H9 (cell line): ENCODE results near the gene ATP12A. TPM values are rescaled to one million over a fixed set of nuclear protein-coding genes. Genes with fewer than 3 reads are reported as not detected.
A peak's percentile ranks its signal among the peaks of the same experiment; 100 is the strongest.

Experiments used
- DNase-seq: peaks from one replicate; pipeline ENCODE4 v3.0.0-alpha.2; 2017
- H2AFZ ChIP-seq: one replicate; pipeline ENCODE4 v1.6.1; 2013; ENCODE audit warnings: mild to moderate bottlenecking, low read length, control low read depth, moderate library complexity
- H2AK5ac ChIP-seq: 2 replicates; pipeline ENCODE4 v1.6.1; 2013; ENCODE audit warnings: low read length, control low read depth, mixed read lengths; ENCODE audit not compliant: insufficient read length
- H2BK120ac ChIP-seq: one replicate; pipeline ENCODE4 v1.6.1; 2013; ENCODE audit warnings: low read depth, mild to moderate bottlenecking, low read length, control low read depth, inconsistent platforms; ENCODE audit not compliant: poor library complexity, severe bottlenecking
- H2BK12ac ChIP-seq: 2 replicates; pipeline ENCODE4 v1.6.1; 2013; ENCODE audit warnings: low read length, control low read depth, mixed read lengths, low read depth; ENCODE audit not compliant: insufficient read length
- H2BK15ac ChIP-seq: 2 replicates; pipeline ENCODE4 v1.6.1; 2013; ENCODE audit warnings: low read depth, low read length, control low read depth
- H2BK20ac ChIP-seq: one replicate; pipeline ENCODE4 v1.6.1; 2013; ENCODE audit warnings: low read depth, mild to moderate bottlenecking, low read length, control low read depth, inconsistent platforms; ENCODE audit not compliant: poor library complexity, severe bottlenecking
- H2BK5ac ChIP-seq: 2 replicates; pipeline ENCODE4 v1.6.1; 2013; ENCODE audit warnings: low read length, control low read depth, mixed read lengths; ENCODE audit not compliant: insufficient read length
- H3K14ac ChIP-seq: 2 replicates; pipeline ENCODE4 v1.6.1; 2013; ENCODE audit warnings: low read length, control low read depth; ENCODE audit not compliant: insufficient read depth
- H3K18ac ChIP-seq: 2 replicates; pipeline ENCODE4 v1.6.1; 2013; ENCODE audit warnings: low read depth, mild to moderate bottlenecking, mixed read lengths, low read length, control low read depth; ENCODE audit not compliant: insufficient read length
- H3K23ac ChIP-seq: 2 replicates; pipeline ENCODE4 v1.6.1; 2013; ENCODE audit warnings: low read length, control low read depth, mixed read lengths, low read depth; ENCODE audit not compliant: insufficient read length
- H3K23me2 ChIP-seq: 2 replicates; pipeline ENCODE4 v1.6.1; 2013; ENCODE audit warnings: low read depth, mild to moderate bottlenecking, mixed read lengths, low read length, control low read depth; ENCODE audit not compliant: insufficient read length, poor library complexity, severe bottlenecking
- H3K27ac ChIP-seq: 2 replicates; pipeline ENCODE4 v1.5.1; 2013; ENCODE audit warnings: low read length, control low read depth, mixed read lengths, low read depth; ENCODE audit not compliant: insufficient read length
- H3K27me3 ChIP-seq: 2 replicates; pipeline ENCODE4 v1.6.1; 2013; ENCODE audit warnings: low read length, control low read depth, inconsistent platforms; ENCODE audit not compliant: insufficient read depth
- H3K4ac ChIP-seq: 2 replicates; pipeline ENCODE4 v1.6.1; 2013; ENCODE audit warnings: low read depth, mild to moderate bottlenecking, control low read depth, inconsistent platforms, low read length, moderate library complexity
- H3K4me1 ChIP-seq: 2 replicates; pipeline ENCODE4 v1.6.1; 2013; ENCODE audit warnings: low read length, control low read depth, inconsistent platforms; ENCODE audit not compliant: insufficient read depth
- H3K4me2 ChIP-seq: 2 replicates; pipeline ENCODE4 v1.6.1; 2013; ENCODE audit warnings: low read length, control low read depth, mixed read lengths; ENCODE audit not compliant: insufficient read length, insufficient read depth
- H3K56ac ChIP-seq: 2 replicates; pipeline ENCODE4 v1.6.1; 2013; ENCODE audit warnings: low read depth, mild to moderate bottlenecking, mixed read lengths, low read length, control low read depth; ENCODE audit not compliant: insufficient read length
- H3K79me1 ChIP-seq: 2 replicates; pipeline ENCODE4 v1.6.1; 2013; ENCODE audit warnings: low read depth, mild to moderate bottlenecking, moderate library complexity, low read length, control low read depth, inconsistent platforms; ENCODE audit not compliant: insufficient read depth, poor library complexity, severe bottlenecking
- H3K79me2 ChIP-seq: 2 replicates; pipeline ENCODE4 v1.6.1; 2013; ENCODE audit warnings: low read length, control low read depth, inconsistent platforms; ENCODE audit not compliant: insufficient read depth
- H3K9ac ChIP-seq: 2 replicates; pipeline ENCODE4 v1.6.1; 2013; ENCODE audit warnings: low read length, control low read depth, mixed read lengths; ENCODE audit not compliant: insufficient read length; ENCODE audit errors: extremely low read depth
- H3K9me3 ChIP-seq: one replicate; pipeline ENCODE4 v1.6.1; 2013; ENCODE audit warnings: low read depth, low read length, inconsistent platforms; ENCODE audit not compliant: control insufficient read depth
- H3T11ph ChIP-seq: one replicate; pipeline ENCODE4 v1.6.1; 2013; ENCODE audit warnings: mild to moderate bottlenecking, low read length, control low read depth, inconsistent platforms
- H4K20me1 ChIP-seq: one replicate; pipeline ENCODE4 v1.6.1; 2013; ENCODE audit not compliant: control insufficient read depth, insufficient read length, insufficient read depth
- H4K5ac ChIP-seq: 2 replicates; pipeline ENCODE4 v1.6.1; 2013; ENCODE audit warnings: low read depth, mild to moderate bottlenecking, mixed read lengths, low read length, control low read depth; ENCODE audit not compliant: insufficient read length
- H4K8ac ChIP-seq: replicated peaks from 2 replicates; pipeline ENCODE4 v1.6.1; 2013; ENCODE audit warnings: low read length, control low read depth, mixed read lengths, low read depth; ENCODE audit not compliant: insufficient read length
- H4K91ac ChIP-seq: 2 replicates; pipeline ENCODE4 v1.6.1; 2013; ENCODE audit warnings: low read depth, mild to moderate bottlenecking, moderate library complexity, mixed read lengths, low read length, control low read depth; ENCODE audit not compliant: insufficient read length
- H3K27ac Mint-ChIP-seq, 3 experiments: 2 replicates in 2 of 3; 3 replicates in 1 of 3; pipeline ENCODE4 v1.8.0; 2020 to 2021; ENCODE audit warnings: mixed read lengths in 3 of 3, mild to moderate bottlenecking in 1 of 3, moderate library complexity in 1 of 3
- H3K27me3 Mint-ChIP-seq: 2 replicates; pipeline ENCODE4 v1.8.0; 2021; ENCODE audit warnings: low read depth, mild to moderate bottlenecking, moderate library complexity, mixed read lengths
- H3K36me3 Mint-ChIP-seq, 3 experiments: 2 replicates in 2 of 3; 3 replicates in 1 of 3; pipeline ENCODE4 v1.8.0; 2020 to 2021; ENCODE audit warnings: low read depth in 3 of 3, mixed read lengths in 3 of 3; ENCODE audit not compliant: insufficient read depth in 1 of 3
- H3K4me1 Mint-ChIP-seq, 2 experiments: 2 replicates each; pipeline ENCODE4 v1.8.0; 2020; ENCODE audit warnings: mixed read lengths in 2 of 2
- H3K4me3 Mint-ChIP-seq, 2 experiments: 2 replicates in 1 of 2; 3 replicates in 1 of 2; pipeline ENCODE4 v1.8.0; 2020 to 2021; ENCODE audit warnings: mild to moderate bottlenecking in 2 of 2, mixed read lengths in 2 of 2, moderate library complexity in 1 of 2
- H3K9me3 Mint-ChIP-seq, 2 experiments: 2 replicates in 1 of 2; 3 replicates in 1 of 2; pipeline ENCODE4 v1.8.0; 2020; ENCODE audit warnings: mild to moderate bottlenecking in 2 of 2, mixed read lengths in 2 of 2, moderate library complexity in 1 of 2
- WGBS: extraction: QIAGEN DNeasy Blood & Tissue Kit; methylation state at CpG from one replicate; pipeline ENCODE4 v1.1.7; 2013; ENCODE audit warnings: missing lambda C conversion rate, low lambda C conversion rate, mixed read lengths; ENCODE audit not compliant: insufficient read length; ENCODE audit errors: extremely low coverage; 5-methylcytosine and 5-hydroxymethylcytosine counted together
- total RNA-seq: library from RNA; stranded (reverse); gene quantifications from 2 replicates; pipeline ENCODE4 v1.2.1, GENCODE V29; 2021
- TF ChIP-seq, protein P1 (sequence below): fragments of 200-600 bp; sonication (generic); conservative IDR thresholded peaks from 3 replicates; pipeline ENCODE4 v1.8.0; 2021; ENCODE audit warnings: antibody characterized with exemption, mild to moderate bottlenecking

Gene ATP12A
- total RNA-seq, 1 experiment from 2014 or later, result 0.94 TPM

DNA sequence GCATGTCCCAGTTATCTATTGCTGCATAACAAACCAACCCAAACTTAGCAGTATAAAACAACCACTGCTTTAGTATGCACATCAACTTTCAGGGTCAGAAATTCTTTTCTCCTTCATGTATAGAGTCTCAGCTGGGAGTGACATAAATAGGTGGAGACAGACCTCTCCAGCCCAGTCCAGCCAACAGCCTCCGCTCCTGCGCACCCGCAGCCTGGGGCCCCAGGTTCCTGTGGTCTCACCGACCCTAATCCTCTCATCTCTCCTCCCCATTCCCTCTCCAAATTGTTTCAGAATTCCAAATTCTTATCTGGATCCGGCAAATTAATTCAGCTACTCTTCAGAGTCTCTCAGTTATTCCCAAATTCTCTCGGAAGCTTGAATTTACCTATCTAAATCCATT lies 522 bp upstream of the ATP12A start:
- Histone ChIP-seq H3K4ac (no peak overlapping the region), H3K56ac (no peak overlapping the region), H3K4me2 (peak overlapping the region; percentile 57), H3K79me1 (no peaks in the 10 kb centered on the region), H3T11ph (no peak overlapping the region), H3K14ac (no peak overlapping the region), H3K23ac (no peak overlapping the region), H3K9ac (no peak overlapping the region), H4K8ac (no peak overlapping the region), H4K91ac (no peak overlapping the region), H3K9me3 (no peaks in the 10 kb centered on the region), H2AK5ac (no peak overlapping the region), H3K23me2 (peaks cover 12% of the 10 kb centered on the region), H2BK15ac (no peak overlapping the region), H3K18ac (no peak overlapping the region), H2AFZ (no peak overlapping the region), H2BK120ac (no peak overlapping the region), H4K20me1 (no peaks in the 10 kb centered on the region), H2BK5ac (no peak overlapping the region), H3K27ac (no peak overlapping the region), H3K27me3 (no peaks in the 10 kb centered on the region; the same call in 1 of the 2 replicates), H4K5ac (no peak overlapping the region), H2BK20ac (no peak overlapping the region), H3K4me1 (peaks cover 2% of the 10 kb centered on the region; the same call in 1 of the 2 replicates), H3K79me2 (no peaks in the 10 kb centered on the region), H2BK12ac (no peak overlapping the region)
- Mint-ChIP-seq H3K4me3 (peak overlapping the region; percentile 56 to 75), H3K36me3 (no peaks in the 10 kb centered on the region; a peak in 2 of 7 replicates), H3K27ac (no peak overlapping the region), H3K9me3 (no peaks in the 10 kb centered on the region), H3K27me3 (peaks cover 42% of the 10 kb centered on the region), H3K4me1 (peaks cover 24 to 28% of the 10 kb centered on the region in 2 experiments)
- no CpG with 5 or more reads among the region's 6 CpGs for WGBS
- TF ChIP-seq, protein P1, sequence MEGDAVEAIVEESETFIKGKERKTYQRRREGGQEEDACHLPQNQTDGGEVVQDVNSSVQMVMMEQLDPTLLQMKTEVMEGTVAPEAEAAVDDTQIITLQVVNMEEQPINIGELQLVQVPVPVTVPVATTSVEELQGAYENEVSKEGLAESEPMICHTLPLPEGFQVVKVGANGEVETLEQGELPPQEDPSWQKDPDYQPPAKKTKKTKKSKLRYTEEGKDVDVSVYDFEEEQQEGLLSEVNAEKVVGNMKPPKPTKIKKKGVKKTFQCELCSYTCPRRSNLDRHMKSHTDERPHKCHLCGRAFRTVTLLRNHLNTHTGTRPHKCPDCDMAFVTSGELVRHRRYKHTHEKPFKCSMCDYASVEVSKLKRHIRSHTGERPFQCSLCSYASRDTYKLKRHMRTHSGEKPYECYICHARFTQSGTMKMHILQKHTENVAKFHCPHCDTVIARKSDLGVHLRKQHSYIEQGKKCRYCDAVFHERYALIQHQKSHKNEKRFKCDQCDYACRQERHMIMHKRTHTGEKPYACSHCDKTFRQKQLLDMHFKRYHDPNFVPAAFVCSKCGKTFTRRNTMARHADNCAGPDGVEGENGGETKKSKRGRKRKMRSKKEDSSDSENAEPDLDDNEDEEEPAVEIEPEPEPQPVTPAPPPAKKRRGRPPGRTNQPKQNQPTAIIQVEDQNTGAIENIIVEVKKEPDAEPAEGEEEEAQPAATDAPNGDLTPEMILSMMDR, result no peak
- no peak for DNase-seq
